ENCODE results near the gene SSTR3.

DNA sequence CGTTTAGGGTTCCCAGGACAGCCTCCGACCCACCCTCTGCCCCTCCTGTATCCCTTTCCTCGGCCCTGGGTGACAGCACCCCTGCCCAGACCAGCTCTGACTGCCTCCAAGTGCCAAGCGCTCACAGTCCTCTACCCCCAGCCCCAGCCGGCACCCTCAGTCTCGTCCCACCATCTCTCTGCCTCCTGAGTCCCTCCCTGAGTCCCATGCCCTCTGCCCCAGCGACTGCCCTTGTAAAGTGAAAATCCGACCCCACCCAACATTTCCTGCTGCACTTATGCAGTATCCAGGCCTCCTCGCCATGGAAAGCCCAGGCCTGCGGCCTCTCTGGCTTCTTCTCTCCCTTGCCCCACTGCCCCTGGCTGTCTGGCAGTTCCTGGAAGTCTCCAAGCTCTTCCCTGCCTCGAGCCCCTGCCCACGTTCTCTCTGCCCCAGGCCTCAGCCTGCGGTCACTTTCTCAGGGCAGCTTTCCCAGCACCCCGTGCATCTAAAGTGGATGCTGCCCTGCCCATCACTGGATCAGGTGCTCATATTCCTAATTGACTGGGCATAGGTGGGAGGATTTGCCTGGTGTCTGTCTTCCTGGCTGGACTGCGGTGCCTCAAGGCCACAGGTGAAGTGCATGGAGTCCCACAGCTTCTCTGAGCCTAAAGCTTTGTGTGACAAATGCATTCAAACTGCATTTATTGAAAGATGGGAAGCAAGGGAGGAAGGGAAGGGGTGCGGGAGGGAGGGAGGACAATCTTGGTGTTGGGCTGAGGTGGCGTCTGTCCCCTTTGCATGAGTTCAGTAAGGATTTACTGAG, 44.9 kb downstream of the SSTR3 start:
- TF ChIP-seq, protein P1, sequence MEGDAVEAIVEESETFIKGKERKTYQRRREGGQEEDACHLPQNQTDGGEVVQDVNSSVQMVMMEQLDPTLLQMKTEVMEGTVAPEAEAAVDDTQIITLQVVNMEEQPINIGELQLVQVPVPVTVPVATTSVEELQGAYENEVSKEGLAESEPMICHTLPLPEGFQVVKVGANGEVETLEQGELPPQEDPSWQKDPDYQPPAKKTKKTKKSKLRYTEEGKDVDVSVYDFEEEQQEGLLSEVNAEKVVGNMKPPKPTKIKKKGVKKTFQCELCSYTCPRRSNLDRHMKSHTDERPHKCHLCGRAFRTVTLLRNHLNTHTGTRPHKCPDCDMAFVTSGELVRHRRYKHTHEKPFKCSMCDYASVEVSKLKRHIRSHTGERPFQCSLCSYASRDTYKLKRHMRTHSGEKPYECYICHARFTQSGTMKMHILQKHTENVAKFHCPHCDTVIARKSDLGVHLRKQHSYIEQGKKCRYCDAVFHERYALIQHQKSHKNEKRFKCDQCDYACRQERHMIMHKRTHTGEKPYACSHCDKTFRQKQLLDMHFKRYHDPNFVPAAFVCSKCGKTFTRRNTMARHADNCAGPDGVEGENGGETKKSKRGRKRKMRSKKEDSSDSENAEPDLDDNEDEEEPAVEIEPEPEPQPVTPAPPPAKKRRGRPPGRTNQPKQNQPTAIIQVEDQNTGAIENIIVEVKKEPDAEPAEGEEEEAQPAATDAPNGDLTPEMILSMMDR (conservative IDR thresholded peaks at IDR 0.05; ENCODE audit: low read length) = no peak
- no peak for TF ChIP-seq EZH2phosphoT487 (IDR thresholded peaks at IDR 0.05; ENCODE audit: borderline replicate concordance, low read depth, low read length)

Measured in OCI-LY7 (cell line).